Osteoblast (primary cell): ENCODE measurements around the gene NDUFA13. TPM values are rescaled to one million over a fixed set of nuclear protein-coding genes. Genes with fewer than 3 reads are reported as not detected.

Source experiments
- DNase-seq: peaks from one replicate; pipeline ENCODE4 v3.0.0; 2011; ENCODE audit warnings: low spot score, mixed read lengths; ENCODE audit not compliant: insufficient read length; ENCODE audit errors: missing footprints
- H2AFZ ChIP-seq: 2 replicates; pipeline ENCODE4 v1.6.0; 2011; ENCODE audit warnings: mild to moderate bottlenecking, low read length
- H3K27ac ChIP-seq: 2 replicates; pipeline ENCODE4 v1.5.1; 2011; ENCODE audit warnings: mild to moderate bottlenecking, low read depth, low read length, moderate library complexity
- H3K27me3 ChIP-seq: 2 replicates; pipeline ENCODE4 v1.6.0; 2012; ENCODE audit warnings: mild to moderate bottlenecking, control low read depth, inconsistent platforms, low read length, moderate library complexity; ENCODE audit not compliant: insufficient read depth
- H3K36me3 ChIP-seq: 2 replicates; pipeline ENCODE4 v1.5.1; 2011; ENCODE audit warnings: mild to moderate bottlenecking, low read length, control low read depth, moderate library complexity; ENCODE audit not compliant: insufficient read depth
- H3K4me1 ChIP-seq: 2 replicates; pipeline ENCODE4 v1.5.1; 2011; ENCODE audit warnings: mild to moderate bottlenecking, low read length, control low read depth, moderate library complexity; ENCODE audit not compliant: insufficient read depth
- H3K4me2 ChIP-seq: 2 replicates; pipeline ENCODE4 v1.6.0; 2011; ENCODE audit warnings: mild to moderate bottlenecking, low read length; ENCODE audit not compliant: insufficient read depth
- H3K4me3 ChIP-seq: fragments of 200-600 bp; sonication (generic); 3 replicates; pipeline ENCODE4 v1.5.1; 2012; ENCODE audit warnings: mild to moderate bottlenecking, low read length, inconsistent platforms; ENCODE audit not compliant: insufficient read depth
- H3K79me2 ChIP-seq: 2 replicates; pipeline ENCODE4 v1.6.0; 2012; ENCODE audit warnings: mild to moderate bottlenecking, low read length, control low read depth, inconsistent platforms; ENCODE audit not compliant: insufficient read depth
- H3K9me3 ChIP-seq: 2 replicates; pipeline ENCODE4 v1.5.1; 2011; ENCODE audit warnings: low read depth, low read length, control low read depth
- H4K20me1 ChIP-seq: 2 replicates; pipeline ENCODE4 v1.6.0; 2012; ENCODE audit warnings: mild to moderate bottlenecking, low read length, control low read depth; ENCODE audit not compliant: insufficient read depth
- total RNA-seq: library from RNA; depleted of rRNA; stranded (reverse); fragments of >200 nt; gene quantifications from 2 replicates; pipeline ENCODE4 v1.2.3, GENCODE V29; 2012
- TF ChIP-seq, protein P1 (sequence below): IDR thresholded peaks from 2 replicates; pipeline ENCODE4 v1.5.1; 2011; ENCODE audit warnings: mild to moderate bottlenecking, low read depth, low read length, moderate library complexity; ENCODE audit errors: extremely low read depth

The NDUFA13 gene
- total RNA-seq, 1 donor = 160 TPM

DNA sequence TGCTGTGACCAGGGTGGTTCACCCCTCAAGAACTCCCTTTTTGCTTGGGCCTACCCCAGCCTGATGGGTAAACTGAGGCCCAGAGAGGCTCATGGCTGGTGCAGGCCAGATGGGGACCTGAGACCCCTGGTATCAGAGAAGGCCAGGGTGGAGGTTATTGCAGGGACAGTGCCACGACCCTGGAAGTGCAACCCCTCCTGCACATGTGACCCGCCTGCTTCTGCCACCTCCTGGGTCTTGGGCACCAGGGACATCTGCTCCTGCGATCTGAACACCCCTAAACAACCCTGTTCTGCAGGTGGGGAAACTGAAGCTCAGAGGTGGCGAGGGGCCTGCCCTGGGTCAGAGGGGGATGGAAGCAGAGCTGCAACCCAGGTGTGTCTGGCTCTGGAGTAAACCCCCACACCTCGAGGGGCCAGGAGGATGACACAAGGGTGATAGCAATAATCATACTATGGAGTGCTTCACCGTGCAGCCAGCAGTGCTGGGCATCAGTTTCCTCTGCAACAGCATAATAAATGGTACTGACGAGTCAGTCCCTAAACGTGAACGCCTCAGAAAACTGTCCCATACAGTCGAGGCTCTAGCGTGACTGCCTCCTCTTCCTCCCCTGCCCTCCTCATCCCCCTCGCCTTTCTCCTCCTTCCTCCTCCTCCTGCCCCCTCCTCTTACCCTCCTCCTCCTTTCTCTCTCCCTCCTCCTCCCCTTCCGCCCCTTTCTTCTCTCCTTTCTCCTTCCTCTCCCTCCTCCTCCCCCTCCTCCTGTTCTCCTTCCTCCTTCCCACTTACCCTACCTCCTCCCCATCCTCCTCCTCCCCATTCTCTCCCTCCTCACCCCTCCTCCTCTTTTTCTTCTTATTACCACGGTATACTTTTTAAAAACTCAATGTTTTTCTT lies 17.0 kb downstream of the NDUFA13 start:
- Histone ChIP-seq H3K79me2 (no peaks in the 10 kb centered on the region), H2AFZ (no peak overlapping the region), H3K36me3 (peaks cover 6% of the 10 kb centered on the region), H4K20me1 (peaks cover 4% of the 10 kb centered on the region), H3K27ac (no peak overlapping the region), H3K9me3 (no peaks in the 10 kb centered on the region), H3K4me2 (no peak overlapping the region), H3K27me3 (peaks cover 5% of the 10 kb centered on the region), H3K4me1 (peaks cover 11% of the 10 kb centered on the region), H3K4me3 (no peak overlapping the region)
- peak; percentile 87 for DNase-seq
- TF ChIP-seq, protein P1, sequence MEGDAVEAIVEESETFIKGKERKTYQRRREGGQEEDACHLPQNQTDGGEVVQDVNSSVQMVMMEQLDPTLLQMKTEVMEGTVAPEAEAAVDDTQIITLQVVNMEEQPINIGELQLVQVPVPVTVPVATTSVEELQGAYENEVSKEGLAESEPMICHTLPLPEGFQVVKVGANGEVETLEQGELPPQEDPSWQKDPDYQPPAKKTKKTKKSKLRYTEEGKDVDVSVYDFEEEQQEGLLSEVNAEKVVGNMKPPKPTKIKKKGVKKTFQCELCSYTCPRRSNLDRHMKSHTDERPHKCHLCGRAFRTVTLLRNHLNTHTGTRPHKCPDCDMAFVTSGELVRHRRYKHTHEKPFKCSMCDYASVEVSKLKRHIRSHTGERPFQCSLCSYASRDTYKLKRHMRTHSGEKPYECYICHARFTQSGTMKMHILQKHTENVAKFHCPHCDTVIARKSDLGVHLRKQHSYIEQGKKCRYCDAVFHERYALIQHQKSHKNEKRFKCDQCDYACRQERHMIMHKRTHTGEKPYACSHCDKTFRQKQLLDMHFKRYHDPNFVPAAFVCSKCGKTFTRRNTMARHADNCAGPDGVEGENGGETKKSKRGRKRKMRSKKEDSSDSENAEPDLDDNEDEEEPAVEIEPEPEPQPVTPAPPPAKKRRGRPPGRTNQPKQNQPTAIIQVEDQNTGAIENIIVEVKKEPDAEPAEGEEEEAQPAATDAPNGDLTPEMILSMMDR = no peak

DNA sequence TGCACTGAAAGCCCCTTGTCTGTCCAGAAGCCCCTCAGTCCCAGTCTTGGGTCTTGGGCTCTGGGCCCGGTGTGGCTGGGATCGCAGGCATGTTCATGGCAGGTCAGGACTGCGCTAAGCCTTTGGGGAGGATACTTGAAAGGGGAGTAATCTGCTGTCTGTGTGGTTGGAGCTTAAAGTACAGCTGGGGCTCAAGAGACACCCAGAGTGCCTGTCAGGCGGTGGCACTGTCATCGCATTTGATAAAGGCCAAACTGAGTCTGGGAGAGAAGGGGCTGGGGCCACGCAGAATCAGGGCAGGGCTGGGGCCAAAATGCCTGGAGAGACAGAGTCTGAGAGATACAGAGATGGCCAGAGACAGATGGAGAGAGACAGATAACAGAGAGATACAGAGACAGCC lies 17.8 kb downstream of the NDUFA13 start:
- peak; percentile 78 for DNase-seq
- Histone ChIP-seq H3K4me2 (no peak overlapping the region), H3K9me3 (no peaks in the 10 kb centered on the region), H3K79me2 (no peaks in the 10 kb centered on the region), H3K27me3 (peaks cover 11% of the 10 kb centered on the region), H3K36me3 (peaks cover 2% of the 10 kb centered on the region), H3K27ac (no peak overlapping the region), H2AFZ (no peak overlapping the region), H3K4me3 (no peak overlapping the region), H4K20me1 (peaks cover 4% of the 10 kb centered on the region), H3K4me1 (peaks cover 14% of the 10 kb centered on the region)
- TF ChIP-seq, protein P1 = no peak

DNA sequence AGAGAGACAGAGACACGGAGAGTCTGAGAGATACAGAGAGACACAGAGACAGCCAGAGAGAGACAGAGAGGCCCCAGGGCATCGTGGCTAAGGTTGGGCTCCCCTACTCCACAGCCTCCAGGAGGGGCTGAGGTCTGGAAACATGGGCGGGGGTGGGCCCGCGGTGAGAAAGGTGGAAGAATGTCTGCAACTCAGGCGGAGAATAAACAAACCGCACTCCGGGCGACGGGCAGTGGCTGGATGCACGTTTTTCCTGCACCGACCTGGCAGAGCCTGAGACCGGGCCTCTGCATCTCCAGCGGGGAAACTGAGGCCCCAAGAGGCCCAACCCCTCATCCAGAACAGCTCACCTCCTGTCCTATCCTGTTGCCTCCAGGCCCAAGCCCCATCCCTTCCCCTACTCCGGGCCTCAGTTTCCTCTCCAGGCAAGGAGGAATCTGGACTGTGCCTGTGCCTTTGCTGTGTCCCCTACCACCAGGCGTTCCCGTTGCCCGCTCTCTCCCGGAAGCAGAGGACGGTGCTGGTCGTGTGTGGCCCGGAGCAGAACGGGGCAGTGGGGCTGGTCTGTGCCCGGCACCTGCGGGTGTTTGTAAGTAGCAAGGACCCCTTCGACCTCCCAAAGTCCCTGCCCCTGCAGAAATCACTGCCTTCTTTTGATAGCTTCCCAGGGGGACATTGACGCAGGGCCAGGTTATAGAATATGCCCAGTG lies 18.7 kb downstream of the NDUFA13 start:
- peaks cover 15% of the 10 kb centered on the region for H3K4me1 ChIP-seq
- DNase-seq = peak; percentile 87
- TF ChIP-seq, protein P1 = no peak
- peaks cover 14% of the 10 kb centered on the region for H3K27me3 ChIP-seq
- peaks cover 4% of the 10 kb centered on the region for H4K20me1 ChIP-seq
- H3K79me2 ChIP-seq = no peaks in the 10 kb centered on the region
- no peak overlapping the region for H3K4me3 ChIP-seq
- H3K27ac ChIP-seq = no peak overlapping the region
- H3K36me3 ChIP-seq = no peaks in the 10 kb centered on the region
- H3K9me3 ChIP-seq = no peaks in the 10 kb centered on the region
- H3K4me2 ChIP-seq = no peak overlapping the region
- no peak overlapping the region for H2AFZ ChIP-seq
